GM10266 (cell line): ENCODE measurements around the gene ARL10.
"Not testable (repeated sequence)": the region's sequence is repeated elsewhere in the genome, so short reads cannot be mapped to it uniquely, and the experiment has no call there.

Experiments used
- DNase-seq: peaks from one replicate; pipeline ENCODE4 v3.0.0; 2012; ENCODE audit errors: extremely low spot score
- TF ChIP-seq, protein P1 (sequence below): IDR thresholded peaks from 2 replicates; pipeline ENCODE4 v1.5.1; 2012; ENCODE audit warnings: mild to moderate bottlenecking, low read depth; ENCODE audit not compliant: control insufficient read depth, insufficient read depth; ENCODE audit errors: missing control alignments

The ARL10 gene

DNA sequence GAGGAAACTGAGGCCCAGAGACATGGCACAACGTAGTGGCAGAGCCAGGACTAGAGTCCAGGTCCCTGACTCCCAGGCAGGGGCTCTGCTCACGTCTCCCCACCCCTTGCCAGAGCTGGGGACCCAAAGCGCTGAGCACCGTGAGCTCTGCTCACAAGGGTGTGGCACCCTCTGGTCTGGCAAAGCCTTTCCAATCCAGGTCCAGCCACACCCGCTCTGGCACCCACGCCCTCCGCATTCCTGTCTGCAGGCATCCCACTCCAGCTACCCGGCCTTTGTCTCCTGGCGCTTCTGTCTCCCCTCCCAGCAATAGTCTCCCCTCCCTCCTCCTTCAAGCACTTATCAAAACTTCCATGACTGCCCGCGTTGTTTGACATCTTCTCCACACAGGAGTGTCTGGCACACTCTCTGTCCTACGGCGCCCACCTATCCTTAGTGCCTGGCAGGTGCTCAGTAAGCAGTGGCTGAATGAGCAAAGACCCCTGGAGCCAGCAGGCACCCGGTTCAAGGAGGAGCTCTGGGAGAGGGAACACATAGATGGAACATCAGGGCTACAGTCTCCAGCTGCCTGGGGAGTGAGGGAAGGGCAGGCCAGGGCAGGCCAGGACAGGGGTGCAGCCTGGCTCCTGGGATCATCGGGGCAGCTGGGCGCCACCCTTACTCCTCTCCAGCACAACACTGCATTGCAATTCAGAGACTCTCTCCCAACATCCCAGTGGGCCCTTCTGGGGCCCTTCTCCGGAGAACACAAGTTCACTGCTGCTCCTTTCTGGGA lies 35.3 kb downstream of the ARL10 start:
- DNase-seq = no peak
- TF ChIP-seq, protein P1, sequence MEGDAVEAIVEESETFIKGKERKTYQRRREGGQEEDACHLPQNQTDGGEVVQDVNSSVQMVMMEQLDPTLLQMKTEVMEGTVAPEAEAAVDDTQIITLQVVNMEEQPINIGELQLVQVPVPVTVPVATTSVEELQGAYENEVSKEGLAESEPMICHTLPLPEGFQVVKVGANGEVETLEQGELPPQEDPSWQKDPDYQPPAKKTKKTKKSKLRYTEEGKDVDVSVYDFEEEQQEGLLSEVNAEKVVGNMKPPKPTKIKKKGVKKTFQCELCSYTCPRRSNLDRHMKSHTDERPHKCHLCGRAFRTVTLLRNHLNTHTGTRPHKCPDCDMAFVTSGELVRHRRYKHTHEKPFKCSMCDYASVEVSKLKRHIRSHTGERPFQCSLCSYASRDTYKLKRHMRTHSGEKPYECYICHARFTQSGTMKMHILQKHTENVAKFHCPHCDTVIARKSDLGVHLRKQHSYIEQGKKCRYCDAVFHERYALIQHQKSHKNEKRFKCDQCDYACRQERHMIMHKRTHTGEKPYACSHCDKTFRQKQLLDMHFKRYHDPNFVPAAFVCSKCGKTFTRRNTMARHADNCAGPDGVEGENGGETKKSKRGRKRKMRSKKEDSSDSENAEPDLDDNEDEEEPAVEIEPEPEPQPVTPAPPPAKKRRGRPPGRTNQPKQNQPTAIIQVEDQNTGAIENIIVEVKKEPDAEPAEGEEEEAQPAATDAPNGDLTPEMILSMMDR = no peak

DNA sequence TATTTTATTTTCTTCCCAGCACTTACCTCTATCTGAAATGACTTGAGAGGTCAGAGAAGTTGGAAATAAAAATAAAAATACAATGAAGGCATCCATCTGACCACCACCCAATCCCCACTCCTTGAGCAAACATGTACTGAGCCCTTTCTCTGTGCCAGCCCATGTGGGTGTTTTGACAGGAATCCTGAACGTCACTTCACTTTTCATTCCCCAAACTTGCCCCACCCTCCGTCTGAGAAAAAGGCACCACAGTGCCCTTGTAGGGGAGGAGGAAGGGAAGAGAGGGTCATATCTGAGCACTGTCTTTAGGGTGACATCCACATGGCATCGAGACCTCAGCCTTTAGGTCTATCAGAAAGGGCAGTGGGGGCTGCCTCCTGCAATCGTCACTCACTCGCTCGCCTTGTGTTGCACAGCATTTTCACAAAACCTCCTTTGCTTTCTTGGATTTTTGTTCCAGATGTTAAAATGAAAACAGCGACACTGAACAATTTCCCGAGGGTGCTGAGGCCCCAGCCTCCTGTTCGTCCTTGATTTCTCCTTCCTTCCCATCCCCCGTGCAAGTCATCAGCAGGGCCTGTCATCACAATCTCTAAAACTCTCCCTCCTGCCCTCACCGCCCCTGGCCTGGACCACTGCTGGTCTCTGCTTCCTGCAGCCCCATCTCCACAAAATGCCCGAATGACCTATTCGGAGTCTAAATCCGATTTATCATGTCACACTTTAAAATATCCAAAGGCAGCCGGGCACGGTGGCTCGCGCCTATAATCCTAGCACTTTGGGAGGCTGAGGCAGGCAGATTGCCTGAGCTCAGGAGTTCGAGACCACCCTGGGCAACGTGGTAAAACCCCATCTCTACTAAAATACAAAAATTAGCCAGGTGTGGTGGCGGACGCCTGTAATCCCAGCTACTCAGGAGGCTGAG lies 36.3 kb downstream of the ARL10 start:
- DNase-seq = no peak
- TF ChIP-seq, protein P1 = no peak

DNA sequence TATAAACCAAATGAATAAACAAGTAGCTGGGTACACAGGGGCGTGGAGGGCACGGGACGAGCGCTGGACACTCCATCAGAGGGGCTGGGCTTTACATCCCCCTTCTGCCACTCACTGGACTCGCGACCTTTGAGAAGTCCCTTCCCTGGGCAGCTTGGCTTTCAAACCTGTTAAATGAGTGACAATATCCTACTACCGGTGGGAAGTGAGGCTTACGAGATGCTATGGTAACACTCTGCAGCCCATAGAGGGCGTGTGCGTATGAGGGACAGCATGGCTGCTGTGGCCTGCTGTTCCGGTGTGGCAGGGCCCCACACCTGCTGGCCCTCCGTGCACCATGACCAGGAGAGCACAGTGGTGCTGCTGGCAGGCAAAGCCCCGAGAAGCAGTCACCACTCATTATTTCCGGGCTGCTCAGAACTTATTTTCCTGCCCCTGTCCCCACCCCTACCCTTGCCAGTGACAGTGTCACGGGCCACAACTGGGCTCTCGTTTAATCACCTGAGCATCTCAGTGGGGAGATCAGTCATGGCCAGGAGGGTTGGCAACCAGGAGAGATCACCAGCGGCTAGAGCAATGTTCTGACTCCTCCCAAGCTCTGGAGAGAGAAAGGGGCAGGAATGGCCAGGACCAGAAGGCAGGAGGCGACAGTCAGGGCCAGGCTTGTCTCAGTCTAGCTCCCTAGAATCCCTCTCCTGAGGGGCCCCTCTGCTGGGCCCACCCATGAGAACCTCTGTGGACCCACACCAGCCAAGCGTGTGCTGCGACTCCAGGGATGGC lies 40.6 kb downstream of the ARL10 start:
- DNase-seq = no peak
- TF ChIP-seq, protein P1 = no peak

DNA sequence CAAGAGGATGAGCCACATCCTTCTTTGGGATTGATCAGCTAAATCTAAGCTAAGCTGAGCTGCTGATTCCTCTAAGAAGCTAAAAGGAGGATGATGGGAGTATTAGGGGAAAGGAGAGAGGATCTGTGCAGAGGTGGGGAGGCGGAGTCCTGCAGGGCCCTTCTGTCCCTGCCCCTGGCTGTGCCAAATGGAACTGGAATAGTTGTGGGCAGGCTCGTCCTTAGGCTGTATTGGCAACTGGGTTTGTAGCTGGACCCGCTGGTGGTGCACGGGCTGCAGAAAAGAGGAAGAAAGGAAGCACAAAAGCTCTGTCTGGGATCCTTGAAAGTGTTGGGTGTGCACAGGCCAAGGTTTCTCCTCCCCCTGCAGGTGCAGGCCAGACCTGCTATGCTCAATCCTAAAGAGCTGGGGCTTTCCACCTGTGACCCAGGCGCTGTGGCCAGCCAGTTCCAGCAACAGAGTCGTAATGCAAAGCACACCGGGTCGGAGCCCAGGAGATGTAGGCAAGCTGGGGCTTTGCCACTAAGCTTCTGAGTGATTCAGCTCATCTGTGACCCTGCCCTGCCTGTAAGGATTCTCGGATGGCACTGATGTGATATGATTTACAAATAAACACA lies 41.3 kb downstream of the ARL10 start:
- TF ChIP-seq, protein P1 = no peak
- no peak for DNase-seq

DNA sequence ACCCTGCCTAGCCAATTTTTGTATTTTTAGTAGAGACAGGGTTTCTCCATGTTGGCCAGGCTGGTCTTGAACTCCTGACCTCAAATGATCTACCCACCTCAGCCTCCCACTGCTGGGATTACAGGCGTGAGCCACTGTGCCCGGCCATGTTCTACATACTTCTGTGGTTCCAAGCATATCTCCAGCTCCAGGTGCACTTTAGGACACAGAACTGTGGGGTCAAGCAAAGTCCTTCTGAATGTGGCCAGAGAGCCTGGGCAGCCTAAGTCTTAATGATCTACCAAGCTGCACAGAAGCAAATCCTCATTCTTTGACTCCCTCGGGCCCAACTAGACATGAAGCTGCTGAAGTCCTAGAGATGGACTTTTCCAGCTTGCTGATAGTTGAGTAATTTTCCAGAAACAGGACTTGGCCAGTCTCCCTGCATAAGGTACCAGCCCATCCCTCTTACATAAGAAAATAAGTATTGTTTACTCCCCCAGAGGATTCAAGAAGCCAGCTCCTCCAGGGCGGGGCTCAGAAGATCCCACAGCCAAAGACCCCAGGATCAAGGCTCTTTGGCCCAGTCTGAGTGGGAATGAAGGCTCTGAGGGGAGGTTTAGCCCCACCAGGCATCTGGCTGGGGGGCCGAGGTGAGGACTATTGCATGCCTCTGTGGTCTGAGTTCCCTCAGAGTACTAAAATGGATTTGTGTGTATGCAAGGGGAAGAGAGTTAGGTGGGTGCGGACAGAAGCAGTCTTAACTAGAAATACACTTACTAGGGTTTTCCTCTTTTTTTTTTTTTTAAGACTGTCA lies 42.4 kb downstream of the ARL10 start:
- TF ChIP-seq, protein P1 = no peak
- no peak for DNase-seq

DNA sequence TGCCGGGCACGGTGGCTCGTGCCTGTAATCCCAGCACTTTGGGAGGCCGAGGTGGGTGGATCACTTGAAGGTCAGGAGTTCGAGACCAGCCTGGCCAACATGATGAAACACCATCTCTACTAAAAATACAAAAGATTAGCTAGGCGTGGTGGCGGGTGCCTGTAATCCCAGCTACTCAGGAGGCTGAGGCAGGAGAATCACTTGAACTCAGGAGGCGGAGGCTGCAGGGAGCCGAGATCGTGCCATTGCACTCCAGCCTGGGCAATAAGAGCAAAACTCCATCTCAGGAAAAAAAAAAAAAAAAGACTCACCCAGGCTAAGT lies 42.9 kb downstream of the ARL10 start:
- not testable (repeated sequence) for DNase-seq

DNA sequence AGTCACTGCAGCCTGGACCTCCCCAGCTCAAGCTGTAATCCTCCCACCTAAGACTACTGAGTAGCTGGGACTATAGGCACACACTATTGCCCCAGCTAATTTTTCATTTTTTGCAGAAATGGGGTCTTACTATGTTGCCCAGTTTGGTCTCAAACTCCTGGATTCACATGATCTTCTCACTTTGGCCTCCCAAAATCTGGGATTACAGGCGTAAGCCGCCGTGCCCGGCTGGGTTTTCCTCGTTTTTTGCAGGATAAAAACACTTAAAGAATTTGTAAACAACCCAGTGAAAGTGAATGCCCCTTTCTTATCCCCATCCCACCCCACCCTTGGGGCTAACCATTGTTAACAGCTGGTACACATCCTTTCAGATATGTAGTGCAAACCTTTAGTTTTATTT lies 43.3 kb downstream of the ARL10 start:
- TF ChIP-seq, protein P1 = no peak

More for the DNA sequence above, 43.3 kb downstream of the ARL10 start:
- no peak for DNase-seq
